IPS DF 19.7 (cell line): ENCODE results near the gene MS4A6A.
"Not testable (repeated sequence)": the region's sequence is repeated elsewhere in the genome, so short reads cannot be mapped to it uniquely, and the experiment has no call there.

ENCODE experiments used
- DNase-seq: peaks from one replicate; pipeline ENCODE4 v3.0.0-alpha.2; 2013; ENCODE audit warnings: low read depth, low spot score

Gene MS4A6A

GRCh38 chr11:60129853-60130252, 53.0 kb downstream of the MS4A6A start:
- DNase-seq: no peak

DNA sequence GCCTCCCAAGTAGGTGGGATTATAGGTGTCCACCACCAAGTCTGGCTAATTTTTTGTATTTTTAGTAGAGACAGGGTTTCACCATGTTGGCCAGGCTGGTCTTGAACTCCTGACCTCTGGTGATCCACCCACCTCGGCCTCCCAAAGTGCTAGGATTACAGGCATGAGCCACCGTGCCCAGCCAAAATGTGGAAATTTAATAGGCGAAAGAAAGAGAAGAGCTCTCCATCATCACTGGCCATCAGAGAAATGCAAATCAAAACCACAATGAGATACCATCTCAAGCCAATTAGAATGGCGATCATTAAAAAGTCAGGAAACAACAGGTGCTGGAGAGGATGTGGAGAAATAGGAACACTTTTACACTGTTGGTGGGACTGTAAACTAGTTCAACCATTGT, 54.0 kb downstream of the MS4A6A start:
- DNase-seq: not testable (repeated sequence)

DNA sequence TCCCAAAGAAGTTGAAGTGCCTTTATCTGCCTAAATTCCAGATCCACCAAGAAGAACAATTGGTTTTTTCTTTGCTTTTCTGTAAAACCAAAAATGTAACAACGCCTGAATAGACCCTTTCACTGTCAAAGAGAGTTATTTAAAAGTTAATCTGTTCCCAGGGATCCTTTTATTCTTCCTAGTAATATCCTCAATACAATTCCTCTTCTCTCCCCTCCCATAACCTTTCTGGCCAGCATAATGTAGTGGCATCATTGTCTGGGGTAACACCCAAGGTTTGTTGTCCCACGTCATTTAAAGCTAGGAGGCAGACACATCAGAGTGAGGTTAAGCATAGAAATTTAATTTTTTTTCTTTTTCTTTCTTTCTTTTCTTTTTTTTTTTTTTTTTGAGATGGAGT, 54.5 kb downstream of the MS4A6A start:
- no peak for DNase-seq

GRCh38 chr11:60127311-60127811, 55.5 kb downstream of the MS4A6A start:
- DNase-seq: no peak

DNA sequence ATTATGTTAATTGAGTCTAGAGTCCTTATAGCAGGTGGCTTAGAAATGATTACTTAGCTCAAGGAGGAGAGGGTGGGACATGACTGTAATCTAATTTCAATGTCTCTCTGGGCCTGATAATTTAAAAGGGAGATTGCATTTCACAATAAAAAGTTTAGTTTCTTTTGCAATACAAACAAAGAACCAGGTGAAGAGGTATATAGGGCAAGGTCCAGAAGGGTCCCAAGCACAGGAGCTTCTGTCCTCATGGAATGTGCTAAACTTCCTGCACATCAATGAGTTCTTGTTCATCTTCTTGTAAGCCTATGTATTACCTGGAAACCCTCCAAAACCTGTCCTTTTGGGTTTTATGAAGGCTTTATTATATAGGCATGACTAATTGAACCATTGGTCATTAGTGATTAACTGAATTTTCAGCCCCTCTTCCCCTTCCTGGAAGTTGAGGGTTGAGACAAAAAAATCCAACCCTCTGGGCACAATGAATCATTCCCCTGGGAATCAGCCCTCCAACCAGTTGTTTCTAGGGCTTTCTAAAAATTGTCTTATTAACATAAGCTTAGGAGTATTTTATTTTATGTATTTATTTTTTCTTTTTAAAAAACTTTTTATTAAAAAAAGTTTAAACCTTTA, 56.8 kb downstream of the MS4A6A start:
- DNase-seq: no peak

DNA sequence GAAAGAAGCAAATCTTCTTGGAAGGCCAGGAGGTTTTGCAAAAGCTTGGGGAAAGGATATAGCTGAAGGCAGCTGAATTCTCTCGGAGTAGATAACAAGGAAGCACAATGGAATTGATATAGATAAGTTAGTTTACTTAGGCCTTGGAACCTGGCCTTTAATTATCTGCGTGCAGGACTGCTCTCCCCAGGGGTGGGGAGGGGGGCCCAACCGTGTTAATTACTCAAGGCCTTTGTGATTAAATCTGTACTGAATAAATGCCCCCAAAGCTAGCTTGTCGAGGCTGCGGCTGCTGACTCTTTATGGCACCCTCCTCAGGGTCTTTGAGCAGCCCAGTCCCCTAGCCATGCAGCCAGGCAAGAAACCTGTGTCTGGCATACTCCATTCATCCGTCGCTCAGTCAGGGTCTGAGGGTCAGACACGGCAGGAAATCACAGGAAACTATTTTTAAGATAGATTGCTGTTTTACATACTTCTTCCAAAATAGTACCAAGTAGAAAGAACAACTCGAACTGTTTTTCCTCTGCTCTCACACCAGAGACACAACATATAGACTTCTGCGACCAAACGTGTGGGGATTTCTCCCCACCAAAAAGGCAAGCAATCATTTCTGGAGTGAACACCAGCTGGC, 58.0 kb downstream of the MS4A6A start:
- no peak for DNase-seq
